HG03066 (cell line): Measurements from ENCODE around the gene SLC25A33.
"Not testable (repeated sequence)": the region's sequence is repeated elsewhere in the genome, so short reads cannot be mapped to it uniquely, and the experiment has no call there.

Source experiments
- ATAC-seq: cut with Tn5 transposase; IDR thresholded peaks from one replicate; pipeline ENCODE4 v1.9.1; 2021; ENCODE audit warnings: low read depth; ENCODE audit not compliant: unreplicated experiment

SLC25A33 gene

GRCh38 chr1:9538669-9539164 is 548 bp upstream of the SLC25A33 start:
- ATAC-seq: no peak

- peak; percentile 37 for ATAC-seq
Observed at GRCh38 chr1:9539829-9540550, 725 bp downstream of the SLC25A33 start.

- ATAC-seq: no peak
Observed at GRCh38 chr1:9542430-9542829, 3.2 kb downstream of the SLC25A33 start.

- no peak for ATAC-seq
Observed at GRCh38 chr1:9544926-9545325, 5.7 kb downstream of the SLC25A33 start.

GRCh38 chr1:9549955-9550546 is 10.8 kb downstream of the SLC25A33 start:
- no peak for ATAC-seq

GRCh38 chr1:9551984-9552383 is 12.7 kb downstream of the SLC25A33 start:
- no peak for ATAC-seq

- ATAC-seq: no peak
Observed at GRCh38 chr1:9553736-9554144, 14.5 kb downstream of the SLC25A33 start.

- ATAC-seq: no peak
Observed at GRCh38 chr1:9555942-9556341, 16.7 kb downstream of the SLC25A33 start.

- no peak for ATAC-seq
Observed at GRCh38 chr1:9557624-9558023, 18.4 kb downstream of the SLC25A33 start.

- ATAC-seq: no peak
Observed at GRCh38 chr1:9558271-9558945, 19.1 kb downstream of the SLC25A33 start.

GRCh38 chr1:9558946-9559545 is 19.8 kb downstream of the SLC25A33 start:
- ATAC-seq: no peak

GRCh38 chr1:9559673-9560072 is 20.4 kb downstream of the SLC25A33 start:
- no peak for ATAC-seq

GRCh38 chr1:9560090-9560489 is 20.8 kb downstream of the SLC25A33 start:
- ATAC-seq: not testable (repeated sequence)

- no peak for ATAC-seq
Observed at GRCh38 chr1:9561429-9561828, 22.2 kb downstream of the SLC25A33 start.

GRCh38 chr1:9569267-9569666 is 30.0 kb downstream of the SLC25A33 start:
- ATAC-seq: no peak

GRCh38 chr1:9570886-9571529 is 31.7 kb downstream of the SLC25A33 start:
- ATAC-seq: not testable (repeated sequence)

- no peak for ATAC-seq
Observed at GRCh38 chr1:9573723-9574122, 34.5 kb downstream of the SLC25A33 start.

GRCh38 chr1:9575486-9575885 is 36.2 kb downstream of the SLC25A33 start:
- ATAC-seq: no peak

GRCh38 chr1:9576903-9577302 is 37.6 kb downstream of the SLC25A33 start:
- no peak for ATAC-seq

GRCh38 chr1:9577423-9577822 is 38.2 kb downstream of the SLC25A33 start:
- ATAC-seq: no peak

- no peak for ATAC-seq
Observed at GRCh38 chr1:9580942-9581341, 41.7 kb downstream of the SLC25A33 start.
